GM18505 (cell line): Measurements from ENCODE around the gene ME1.

ENCODE experiments used
- ATAC-seq: cut with Tn5 transposase; IDR thresholded peaks from one replicate; pipeline ENCODE4 v1.9.1; 2021; ENCODE audit not compliant: unreplicated experiment
- POLR2A ChIP-seq: IDR thresholded peaks from 4 replicates; pipeline ENCODE4 v1.6.1; 2011; ENCODE audit warnings: borderline replicate concordance; ENCODE audit not compliant: insufficient read depth, insufficient read length; ENCODE audit errors: extremely low read depth

ME1 gene

GRCh38 chr6:83250235-83250634 is 180.6 kb downstream of the ME1 start:
- no peak for TF ChIP-seq POLR2A
- ATAC-seq, result no peak

- TF ChIP-seq POLR2A, result no peak
- ATAC-seq, result no peak
Measured at GRCh38 chr6:83247471-83247870, 183.4 kb downstream of the ME1 start.

GRCh38 chr6:83231146-83231545 is 199.7 kb downstream of the ME1 start:
- TF ChIP-seq POLR2A, result no peak
- no peak for ATAC-seq

- no peak for TF ChIP-seq POLR2A
- ATAC-seq, result no peak
Measured at GRCh38 chr6:83226517-83226916, 204.3 kb downstream of the ME1 start.

- no peak for ATAC-seq
- no peak for TF ChIP-seq POLR2A
Measured at GRCh38 chr6:83221889-83222479, 208.9 kb downstream of the ME1 start.

GRCh38 chr6:83221276-83221675 is 209.6 kb downstream of the ME1 start:
- ATAC-seq, result no peak
- no peak for TF ChIP-seq POLR2A

- no peak for ATAC-seq
- no peak for TF ChIP-seq POLR2A
Measured at GRCh38 chr6:83220121-83220520, 210.7 kb downstream of the ME1 start.

GRCh38 chr6:83218646-83219045 is 212.2 kb downstream of the ME1 start:
- no peak for TF ChIP-seq POLR2A
- no peak for ATAC-seq

GRCh38 chr6:83216806-83217205 is 214.0 kb downstream of the ME1 start:
- no peak for TF ChIP-seq POLR2A
- ATAC-seq, result no peak

GRCh38 chr6:83215131-83216047 is 215.5 kb downstream of the ME1 start:
- ATAC-seq, result peak; percentile 98
- TF ChIP-seq POLR2A, result no peak

GRCh38 chr6:83202031-83202430 is 228.8 kb downstream of the ME1 start:
- ATAC-seq, result no peak
- TF ChIP-seq POLR2A, result no peak

- ATAC-seq, result no peak
Measured at GRCh38 chr6:83199863-83200225, 231.0 kb downstream of the ME1 start.

GRCh38 chr6:83199173-83199862 is 231.5 kb downstream of the ME1 start:
- no peak for ATAC-seq
- TF ChIP-seq POLR2A, result no peak

More at GRCh38 chr6:83199863-83200225, 231.0 kb downstream of the ME1 start:
- TF ChIP-seq POLR2A, result no peak
